Duodenal mucosa (tissue), 2 donors: ENCODE data around the gene SUCLG2.

Source experiments
- H3K27ac ChIP-seq: one replicate; pipeline ENCODE4 v1.7.0; 2013; ENCODE audit warnings: low read depth, low read length
- H3K27me3 ChIP-seq, 2 donors: one replicate each; pipeline ENCODE4 v1.7.0; 2013; ENCODE audit warnings: low read length in 2 of 2, control low read depth in 1 of 2; ENCODE audit not compliant: insufficient read depth in 2 of 2, control insufficient read depth in 1 of 2
- H3K36me3 ChIP-seq, 2 donors: one replicate each; pipeline ENCODE4 v1.7.0; 2013; ENCODE audit warnings: low read length in 2 of 2, control low read depth in 1 of 2; ENCODE audit not compliant: insufficient read depth in 2 of 2, control insufficient read depth in 1 of 2
- H3K4me1 ChIP-seq, 2 donors: one replicate each; pipeline ENCODE4 v1.7.0; 2013; ENCODE audit warnings: low read length in 2 of 2, control low read depth in 1 of 2; ENCODE audit not compliant: insufficient read depth in 2 of 2, control insufficient read depth in 1 of 2
- H3K4me3 ChIP-seq, 2 donors: one replicate each; pipeline ENCODE4 v1.7.0; 2013; ENCODE audit warnings: low read length in 2 of 2, low read depth in 1 of 2
- H3K9ac ChIP-seq, 2 donors: one replicate each; pipeline ENCODE4 v1.7.0; 2013; ENCODE audit warnings: low read length in 2 of 2, low read depth in 1 of 2
- H3K9me3 ChIP-seq, 2 donors: one replicate each; pipeline ENCODE4 v1.7.0; 2013; ENCODE audit warnings: low read length in 2 of 2, control low read depth in 1 of 2; ENCODE audit not compliant: control insufficient read depth in 1 of 2

SUCLG2 gene

DNA sequence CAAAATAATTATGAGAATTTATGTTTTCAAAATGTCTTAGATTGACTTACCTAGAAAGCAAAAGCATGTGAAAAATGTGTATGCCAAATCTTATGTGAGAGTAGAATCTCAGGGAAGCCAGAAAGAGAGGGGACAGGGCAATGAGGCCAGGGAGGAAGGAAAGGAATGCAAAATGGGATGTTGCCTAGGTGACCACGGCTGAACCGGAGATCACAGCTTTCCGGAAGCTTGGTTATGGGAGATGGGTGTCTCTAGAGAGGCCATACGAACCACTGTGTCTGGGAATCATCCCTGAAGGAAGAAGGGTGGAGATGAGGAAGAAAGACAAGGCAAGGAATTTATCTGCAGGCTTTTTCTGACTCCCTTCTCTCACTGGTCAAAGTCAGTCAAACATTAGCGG, 76.0 kb downstream of the SUCLG2 start:
- Histone ChIP-seq H3K9me3 (no peaks in the 10 kb centered on the region), H3K27me3 (no peaks in the 10 kb centered on the region), H3K4me1 (no peaks in the 10 kb centered on the region), H3K9ac (no peak overlapping the region), H3K4me3 (no peak overlapping the region), H3K36me3 (peaks cover 2 to 5% of the 10 kb centered on the region in 2 donors), H3K27ac (no peak overlapping the region)

DNA sequence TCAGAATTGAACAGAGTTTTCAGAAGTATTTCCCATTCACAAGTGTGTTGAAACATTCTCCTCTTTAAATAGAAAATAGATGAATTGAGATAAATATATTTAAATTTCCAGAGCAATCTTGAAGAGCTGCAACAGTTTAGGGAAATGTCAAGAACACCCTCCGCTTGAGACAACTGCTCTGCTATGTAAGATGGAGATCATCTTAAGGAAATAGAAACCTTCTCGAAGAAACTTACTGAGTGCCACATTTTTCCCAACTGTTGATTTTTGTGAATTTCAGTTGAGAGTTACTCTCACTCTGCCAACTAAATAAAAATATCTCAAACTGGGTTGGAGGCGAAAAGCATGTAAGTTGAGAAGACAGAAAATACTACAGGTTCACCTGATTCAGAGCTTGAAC, 78.0 kb downstream of the SUCLG2 start:
- H3K36me3 ChIP-seq = peaks cover 2 to 5% of the 10 kb centered on the region in 2 donors
- no peak overlapping the region for H3K27ac ChIP-seq
- no peaks in the 10 kb centered on the region for H3K27me3 ChIP-seq
- H3K9me3 ChIP-seq = no peaks in the 10 kb centered on the region
- no peak overlapping the region for H3K4me3 ChIP-seq
- no peaks in the 10 kb centered on the region for H3K4me1 ChIP-seq
- no peak overlapping the region for H3K9ac ChIP-seq

DNA sequence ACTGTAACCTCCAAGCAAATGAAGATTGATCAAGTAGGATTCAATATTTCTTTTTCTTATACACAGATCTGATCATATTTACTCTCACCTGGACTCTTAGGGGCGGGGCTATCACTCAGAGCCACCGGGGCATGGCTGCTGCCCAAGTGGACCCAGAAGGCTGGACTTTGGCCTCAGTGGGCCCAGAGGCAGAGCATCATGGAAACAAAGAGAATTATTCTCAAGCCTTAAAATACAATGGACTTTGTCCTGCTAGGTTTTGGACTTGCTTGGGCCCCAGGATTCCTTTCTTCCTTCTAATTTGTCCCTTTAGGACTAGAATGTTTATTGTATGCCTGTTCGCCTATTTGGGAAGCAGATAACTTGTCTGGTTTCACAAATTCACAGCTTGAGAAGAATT, 85.1 kb downstream of the SUCLG2 start:
- H3K36me3 ChIP-seq = peaks cover 7 to 9% of the 10 kb centered on the region in 2 donors
- H3K9ac ChIP-seq = no peak overlapping the region
- no peaks in the 10 kb centered on the region for H3K4me1 ChIP-seq
- peaks cover 7 to 10% of the 10 kb centered on the region in 2 donors for H3K9me3 ChIP-seq
- H3K4me3 ChIP-seq = no peak overlapping the region
- no peaks in the 10 kb centered on the region for H3K27me3 ChIP-seq
- no peak overlapping the region for H3K27ac ChIP-seq

DNA sequence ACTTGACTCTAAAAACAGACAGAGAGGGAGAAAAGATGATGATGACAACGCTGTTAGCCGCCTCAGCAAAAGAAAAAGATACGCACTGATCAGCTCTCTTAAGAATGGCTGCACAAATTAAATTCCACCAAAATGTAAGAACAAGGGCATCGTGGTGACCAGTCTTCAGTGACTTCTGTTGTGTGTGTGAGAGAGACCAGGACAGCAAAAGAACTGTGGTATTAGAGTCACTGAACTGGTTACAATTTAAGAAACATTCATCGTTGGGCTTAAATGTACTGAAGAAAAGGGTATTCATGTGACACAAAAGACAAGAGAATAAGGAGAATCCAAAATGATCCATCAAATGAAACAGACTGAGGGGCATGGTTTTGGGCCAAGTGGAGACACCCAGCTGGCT, 86.5 kb downstream of the SUCLG2 start:
- H3K9ac ChIP-seq = no peak overlapping the region
- H3K4me3 ChIP-seq = no peak overlapping the region
- no peaks in the 10 kb centered on the region for H3K27me3 ChIP-seq
- no peaks in the 10 kb centered on the region for H3K4me1 ChIP-seq
- peaks cover 7 to 10% of the 10 kb centered on the region in 2 donors for H3K9me3 ChIP-seq
- H3K27ac ChIP-seq = no peak overlapping the region
- H3K36me3 ChIP-seq = peaks cover 7 to 9% of the 10 kb centered on the region in 2 donors

DNA sequence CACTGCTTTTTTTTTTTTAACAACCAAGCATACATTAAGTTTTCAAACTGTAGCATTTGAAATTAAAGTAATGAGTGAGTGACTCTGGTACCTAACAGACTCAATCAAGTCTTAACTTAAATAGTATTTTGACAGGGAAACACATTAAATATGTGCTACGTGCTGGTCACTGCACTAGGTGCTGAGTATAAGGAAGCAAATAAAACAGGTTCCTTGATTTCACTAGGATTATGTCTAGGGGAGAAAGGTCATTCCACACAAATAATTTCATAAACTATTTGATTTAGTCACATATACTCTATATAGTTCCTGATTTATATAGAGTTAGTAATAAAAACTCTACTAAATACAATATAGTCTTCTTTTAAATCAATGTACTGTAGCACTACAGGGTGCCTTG, 89.4 kb downstream of the SUCLG2 start:
- Histone ChIP-seq H3K9me3 (no peaks in the 10 kb centered on the region), H3K4me3 (no peak overlapping the region), H3K9ac (no peak overlapping the region), H3K27ac (no peak overlapping the region), H3K36me3 (no peaks in the 10 kb centered on the region), H3K4me1 (no peaks in the 10 kb centered on the region), H3K27me3 (no peaks in the 10 kb centered on the region)

DNA sequence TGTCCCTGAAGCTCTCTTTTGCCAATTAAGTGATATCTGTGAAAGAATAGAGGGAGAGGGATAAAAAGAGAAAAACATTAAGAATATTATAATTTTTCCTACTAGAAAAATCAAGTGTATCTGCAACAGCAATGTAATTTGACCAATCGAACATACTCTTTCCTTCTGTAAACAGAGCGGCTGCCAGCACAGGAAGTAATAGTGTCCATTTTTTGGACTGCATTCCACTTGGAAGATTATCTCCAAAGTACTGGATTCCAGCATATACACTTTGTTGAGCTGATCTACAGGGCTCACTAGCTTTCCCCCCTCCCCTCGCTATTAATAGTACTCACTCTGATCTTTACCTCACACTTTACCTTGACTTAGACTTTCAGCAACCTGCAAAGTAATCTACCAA, 90.4 kb downstream of the SUCLG2 start:
- H3K4me3 ChIP-seq = no peak overlapping the region
- no peak overlapping the region for H3K27ac ChIP-seq
- no peaks in the 10 kb centered on the region for H3K27me3 ChIP-seq
- no peak overlapping the region for H3K9ac ChIP-seq
- H3K9me3 ChIP-seq = no peaks in the 10 kb centered on the region
- peaks cover 0 to 2% of the 10 kb centered on the region in 2 donors for H3K36me3 ChIP-seq
- H3K4me1 ChIP-seq = no peaks in the 10 kb centered on the region

DNA sequence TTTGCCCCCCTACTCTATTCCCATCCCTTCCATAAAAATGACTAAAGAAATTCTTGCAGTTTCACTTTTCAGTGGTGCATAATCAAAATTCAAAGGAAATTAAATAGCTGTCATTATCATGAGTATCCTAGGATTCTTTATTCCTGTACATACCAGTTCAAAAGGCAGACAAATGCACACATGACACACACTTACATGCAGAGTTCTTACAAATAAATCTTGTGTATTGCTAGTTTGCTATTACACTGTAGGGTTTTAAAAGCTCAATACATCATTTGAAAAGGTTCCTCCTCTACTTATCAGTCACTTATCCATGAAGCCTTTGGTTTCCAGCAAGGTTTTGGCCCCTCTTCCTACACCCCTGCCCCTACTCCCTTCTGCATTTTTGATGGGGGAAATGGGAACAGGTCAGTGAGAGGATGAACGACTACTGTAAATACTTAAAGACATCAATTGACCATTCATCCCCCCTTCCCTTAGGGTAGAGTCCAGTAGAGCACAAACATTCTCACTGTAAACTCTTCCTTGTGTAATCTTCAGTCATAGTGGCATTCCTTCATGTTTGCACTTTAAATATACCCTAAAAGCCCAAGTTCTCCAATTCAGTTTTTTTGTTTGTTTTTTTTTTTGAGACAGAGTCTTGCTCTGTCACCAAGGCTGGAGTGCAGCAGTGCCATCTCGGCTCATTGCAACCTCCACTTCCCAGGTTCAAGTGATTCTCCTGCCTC, 92.6 kb downstream of the SUCLG2 start:
- Histone ChIP-seq H3K27me3 (no peaks in the 10 kb centered on the region), H3K9me3 (no peaks in the 10 kb centered on the region), H3K9ac (no peak overlapping the region), H3K4me3 (no peak overlapping the region), H3K4me1 (no peaks in the 10 kb centered on the region), H3K27ac (no peak overlapping the region), H3K36me3 (peaks cover 0 to 13% of the 10 kb centered on the region in 2 donors)

DNA sequence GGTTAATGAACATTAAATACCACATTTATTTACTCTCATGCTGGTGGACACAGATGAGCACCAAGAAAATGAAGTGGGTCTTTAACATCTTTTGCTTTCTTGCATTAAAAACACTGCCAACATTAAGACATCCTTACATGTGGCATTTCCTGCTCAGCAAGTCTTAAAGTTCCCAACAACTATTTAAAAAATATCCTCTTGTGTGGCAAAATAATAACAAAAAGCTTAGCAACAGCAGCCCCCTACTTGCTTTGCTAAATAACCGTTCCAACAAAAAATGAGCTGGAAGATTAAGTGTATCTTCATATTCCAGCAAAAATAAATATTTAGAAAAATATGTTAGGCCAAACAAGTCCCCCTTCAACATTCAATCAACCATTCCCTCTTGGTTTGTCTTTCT, 93.1 kb downstream of the SUCLG2 start:
- Histone ChIP-seq H3K27me3 (no peaks in the 10 kb centered on the region), H3K27ac (no peak overlapping the region), H3K9me3 (no peaks in the 10 kb centered on the region), H3K9ac (no peak overlapping the region), H3K4me3 (no peak overlapping the region), H3K4me1 (no peaks in the 10 kb centered on the region), H3K36me3 (peaks cover 0 to 18% of the 10 kb centered on the region in 2 donors)

DNA sequence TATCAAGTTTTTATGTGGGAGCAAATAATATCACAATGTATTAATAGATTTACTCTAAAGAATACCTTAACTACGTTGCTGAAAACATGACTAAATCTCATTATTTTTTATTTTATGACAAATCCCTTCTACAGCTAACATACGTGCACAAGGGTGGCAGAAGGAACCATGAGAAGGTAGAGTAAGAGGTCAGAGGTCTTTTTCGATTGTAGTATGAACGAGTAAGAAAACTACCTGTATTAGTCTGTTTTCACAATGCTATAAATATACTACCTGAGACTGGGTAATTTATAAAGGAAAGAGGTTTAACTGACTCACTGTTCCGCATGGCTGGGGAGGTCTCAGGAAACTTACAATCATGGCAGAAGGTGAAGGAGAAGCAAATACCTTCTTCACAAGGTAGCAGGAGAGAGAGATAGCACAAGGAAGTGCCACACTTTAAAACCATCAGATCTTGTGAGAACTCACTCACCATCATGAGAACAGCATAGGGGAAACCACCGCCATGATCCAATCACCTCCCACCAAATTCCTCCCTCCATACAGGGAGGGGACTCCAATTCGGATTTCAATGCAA, 95.3 kb downstream of the SUCLG2 start:
- Histone ChIP-seq H3K27me3 (no peaks in the 10 kb centered on the region), H3K9me3 (no peaks in the 10 kb centered on the region), H3K4me1 (no peaks in the 10 kb centered on the region), H3K27ac (no peak overlapping the region), H3K36me3 (peaks cover 0 to 28% of the 10 kb centered on the region in 2 donors), H3K4me3 (no peak overlapping the region), H3K9ac (no peak overlapping the region)

DNA sequence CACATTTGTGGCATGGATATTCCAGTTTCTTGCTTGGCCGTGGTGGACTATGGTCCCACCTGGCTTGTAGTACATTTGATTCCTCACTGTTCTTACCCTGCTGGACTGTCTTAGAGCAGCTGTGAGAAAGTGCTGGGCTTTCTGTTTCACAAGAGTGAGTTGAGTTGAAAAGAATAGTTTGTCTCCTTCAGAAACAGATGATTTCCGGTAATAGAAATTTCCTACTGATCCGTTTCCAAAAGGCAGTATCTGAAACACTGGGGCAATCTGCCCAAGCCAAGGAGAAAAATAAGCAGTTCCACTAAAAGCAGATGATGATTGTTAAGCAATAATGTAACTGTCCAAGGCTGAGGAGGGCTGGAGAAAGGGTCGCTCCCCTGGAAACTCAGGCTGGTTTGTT, 96.0 kb downstream of the SUCLG2 start:
- no peaks in the 10 kb centered on the region for H3K27me3 ChIP-seq
- H3K36me3 ChIP-seq = peaks cover 0 to 28% of the 10 kb centered on the region in 2 donors
- no peak overlapping the region for H3K9ac ChIP-seq
- H3K9me3 ChIP-seq = no peaks in the 10 kb centered on the region
- H3K4me3 ChIP-seq = no peak overlapping the region
- no peak overlapping the region for H3K27ac ChIP-seq
- no peaks in the 10 kb centered on the region for H3K4me1 ChIP-seq
